HG03135 (cell line): ENCODE measurements around the gene TCF4.

Experiments
- ATAC-seq: cut with Tn5 transposase; IDR thresholded peaks from one replicate; pipeline ENCODE4 v1.9.1; 2021; ENCODE audit warnings: mild to moderate bottlenecking, moderate library complexity; ENCODE audit not compliant: unreplicated experiment

TCF4 gene

GRCh38 chr18:55310863-55311262 lies 277.1 kb downstream of the TCF4 start:
- no peak for ATAC-seq

GRCh38 chr18:55310044-55310676 lies 277.8 kb downstream of the TCF4 start:
- no peak for ATAC-seq

GRCh38 chr18:55309249-55309648 lies 278.7 kb downstream of the TCF4 start:
- no peak for ATAC-seq

- no peak for ATAC-seq
Measured at GRCh38 chr18:55307505-55307904, 280.5 kb downstream of the TCF4 start.

- no peak for ATAC-seq
Measured at GRCh38 chr18:55306359-55307024, 281.5 kb downstream of the TCF4 start.

GRCh38 chr18:55302167-55302833 lies 285.7 kb downstream of the TCF4 start:
- ATAC-seq = no peak

GRCh38 chr18:55301824-55302166 lies 286.2 kb downstream of the TCF4 start:
- ATAC-seq = no peak

GRCh38 chr18:55300936-55301531 lies 287.0 kb downstream of the TCF4 start:
- ATAC-seq = no peak

GRCh38 chr18:55300421-55300935 lies 287.5 kb downstream of the TCF4 start:
- ATAC-seq = no peak

GRCh38 chr18:55296778-55297177 lies 291.2 kb downstream of the TCF4 start:
- no peak for ATAC-seq

GRCh38 chr18:55296115-55296514 lies 291.9 kb downstream of the TCF4 start:
- no peak for ATAC-seq

GRCh38 chr18:55290898-55291297 lies 297.1 kb downstream of the TCF4 start:
- ATAC-seq = no peak

- no peak for ATAC-seq
Measured at GRCh38 chr18:55289775-55290174, 298.2 kb downstream of the TCF4 start.

- no peak for ATAC-seq
Measured at GRCh38 chr18:55289048-55289447, 298.9 kb downstream of the TCF4 start.

GRCh38 chr18:55287935-55288868 lies 299.8 kb downstream of the TCF4 start:
- ATAC-seq = no peak

GRCh38 chr18:55287149-55287806 lies 300.7 kb downstream of the TCF4 start:
- no peak for ATAC-seq

- ATAC-seq = no peak
Measured at GRCh38 chr18:55286257-55286825, 301.7 kb downstream of the TCF4 start.

GRCh38 chr18:55284614-55285013 lies 303.4 kb downstream of the TCF4 start:
- no peak for ATAC-seq

GRCh38 chr18:55283309-55283708 lies 304.7 kb downstream of the TCF4 start:
- no peak for ATAC-seq

GRCh38 chr18:55280503-55280902 lies 307.5 kb downstream of the TCF4 start:
- no peak for ATAC-seq
